Measurements from ENCODE around the gene AP1M2. TPM values are rescaled to one million over a fixed set of nuclear protein-coding genes. Genes with fewer than 3 reads are reported as not detected.

AP1M2 gene
- total RNA-seq, 1 experiment from 2014 or later = 196 TPM

DNA sequence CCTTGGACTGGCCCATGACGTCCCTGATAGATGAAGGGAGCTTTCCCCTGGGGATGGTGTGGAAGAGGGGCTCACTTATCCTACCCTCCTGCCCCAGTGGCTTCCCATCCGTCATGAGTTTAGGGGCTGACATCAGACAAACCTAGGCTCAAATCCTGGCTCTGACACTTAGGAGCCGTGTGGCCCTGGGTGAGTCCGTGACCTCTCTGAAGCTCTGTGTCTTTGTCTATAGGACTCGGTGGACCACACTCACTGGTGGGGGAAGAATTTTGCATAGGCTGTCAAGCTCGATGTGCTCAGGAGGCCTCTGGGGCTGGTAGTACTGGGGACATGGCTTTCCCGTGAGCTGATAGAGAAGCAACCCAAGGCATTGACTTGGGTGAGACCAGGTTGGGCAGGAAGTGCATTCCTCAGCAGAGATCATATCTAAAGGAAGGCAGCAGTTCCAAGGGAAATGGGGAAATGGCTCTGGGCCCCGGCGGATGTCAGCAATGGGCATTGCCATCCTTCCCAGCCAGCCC lies 17.4 kb upstream of the AP1M2 start:
- no TSS peak for BruUV-seq (replicated peaks)
- no peaks in the 10 kb centered on the region for H3K36me3 Mint-ChIP-seq (ENCODE audit: insufficient read depth, unreplicated experiment)

DNA sequence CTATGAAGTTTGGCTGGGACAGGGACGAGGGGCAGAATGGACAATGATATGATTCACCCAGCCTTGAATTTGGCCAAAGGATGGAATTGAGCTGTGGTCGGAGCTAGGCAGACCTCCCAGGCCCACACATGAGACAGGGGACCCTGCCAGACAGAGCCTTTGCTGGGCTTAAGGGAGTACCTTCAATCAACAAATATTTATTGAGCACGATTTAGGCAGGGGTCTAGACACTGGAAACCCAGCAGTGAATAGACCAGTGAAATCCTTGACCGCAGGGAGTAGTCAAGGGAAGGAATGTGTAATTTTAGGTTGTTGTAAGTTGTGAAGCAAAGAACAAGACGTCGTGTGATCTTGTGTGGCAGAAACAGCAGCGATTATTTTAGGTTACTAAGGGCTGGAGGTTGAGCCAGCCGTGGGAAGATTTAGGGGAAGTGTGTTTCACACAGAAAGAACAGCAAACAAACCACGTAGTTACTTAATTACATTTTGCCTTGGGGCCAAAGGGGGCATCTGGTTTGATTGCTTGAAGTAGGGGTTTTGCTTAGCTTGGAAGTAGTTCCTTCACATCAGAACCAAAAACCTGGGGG lies 16.9 kb upstream of the AP1M2 start:
- H3K4me1 Mint-ChIP-seq (ENCODE audit: low read depth, unreplicated experiment) = peaks cover 11% of the 10 kb centered on the region
- Histone ChIP-seq H3K27me3 (replicated peaks; ENCODE audit: control insufficient read depth, insufficient read depth, low read length) (no peaks in the 10 kb centered on the region), H3K36me3 (ENCODE audit: control insufficient read depth, insufficient read depth, low read length) (no peaks in the 10 kb centered on the region), H3K4me3 (ENCODE audit: low read depth, low read length) (no peak overlapping the region), H3K4me1 (no peaks in the 10 kb centered on the region), H3K9me3 (no peaks in the 10 kb centered on the region)
- H3K9me3 Mint-ChIP-seq (ENCODE audit: unreplicated experiment) = no peaks in the 10 kb centered on the region
- POLR2A ChIA-PET = interaction anchor here (0.5 to 1.0 kb wide), 2 partner anchors 12 to 21 kb away, joined by 3 to 9 read pairs; partner anchors contain the start of gene SLC44A2
- no TSS peak for BruUV-seq (replicated peaks)
- CTCF ChIA-PET = no interaction called here
- no peak for DNase-seq
- no peak overlapping the region for H3K27ac Mint-ChIP-seq (ENCODE audit: unreplicated experiment)
- intact Hi-C loops (cut with micrococcal nuclease; ENCODE audit: unreplicated experiment) = no loop called here
- peaks cover 3% of the 10 kb centered on the region for H3K27me3 Mint-ChIP-seq (ENCODE audit: insufficient read depth, unreplicated experiment)
- no peaks in the 10 kb centered on the region for H3K36me3 Mint-ChIP-seq (ENCODE audit: insufficient read depth, unreplicated experiment)
- H3K4me3 Mint-ChIP-seq (ENCODE audit: unreplicated experiment) = no peak overlapping the region
- TF ChIP-seq, protein P1, sequence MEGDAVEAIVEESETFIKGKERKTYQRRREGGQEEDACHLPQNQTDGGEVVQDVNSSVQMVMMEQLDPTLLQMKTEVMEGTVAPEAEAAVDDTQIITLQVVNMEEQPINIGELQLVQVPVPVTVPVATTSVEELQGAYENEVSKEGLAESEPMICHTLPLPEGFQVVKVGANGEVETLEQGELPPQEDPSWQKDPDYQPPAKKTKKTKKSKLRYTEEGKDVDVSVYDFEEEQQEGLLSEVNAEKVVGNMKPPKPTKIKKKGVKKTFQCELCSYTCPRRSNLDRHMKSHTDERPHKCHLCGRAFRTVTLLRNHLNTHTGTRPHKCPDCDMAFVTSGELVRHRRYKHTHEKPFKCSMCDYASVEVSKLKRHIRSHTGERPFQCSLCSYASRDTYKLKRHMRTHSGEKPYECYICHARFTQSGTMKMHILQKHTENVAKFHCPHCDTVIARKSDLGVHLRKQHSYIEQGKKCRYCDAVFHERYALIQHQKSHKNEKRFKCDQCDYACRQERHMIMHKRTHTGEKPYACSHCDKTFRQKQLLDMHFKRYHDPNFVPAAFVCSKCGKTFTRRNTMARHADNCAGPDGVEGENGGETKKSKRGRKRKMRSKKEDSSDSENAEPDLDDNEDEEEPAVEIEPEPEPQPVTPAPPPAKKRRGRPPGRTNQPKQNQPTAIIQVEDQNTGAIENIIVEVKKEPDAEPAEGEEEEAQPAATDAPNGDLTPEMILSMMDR (IDR thresholded peaks at IDR 0.05; ENCODE audit: insufficient read depth in 1 of 2, low read depth in 1 of 2, low read length in 1 of 2, severe bottlenecking in 1 of 2, unreplicated experiment in 1 of 2) = no peak

More for the DNA sequence above, 17.4 kb upstream of the AP1M2 start:
- Mint-ChIP-seq H3K4me3 (ENCODE audit: unreplicated experiment) (no peak overlapping the region), H3K27ac (ENCODE audit: unreplicated experiment) (no peak overlapping the region), H3K27me3 (ENCODE audit: insufficient read depth, unreplicated experiment) (peaks cover 3% of the 10 kb centered on the region), H3K4me1 (ENCODE audit: low read depth, unreplicated experiment) (peaks cover 11% of the 10 kb centered on the region), H3K9me3 (ENCODE audit: unreplicated experiment) (no peaks in the 10 kb centered on the region)
- Histone ChIP-seq H3K9me3 (no peaks in the 10 kb centered on the region), H3K4me1 (no peaks in the 10 kb centered on the region), H3K4me3 (ENCODE audit: low read depth, low read length) (no peak overlapping the region), H3K36me3 (ENCODE audit: control insufficient read depth, insufficient read depth, low read length) (no peaks in the 10 kb centered on the region), H3K27me3 (replicated peaks; ENCODE audit: control insufficient read depth, insufficient read depth, low read length) (no peaks in the 10 kb centered on the region)
- TF ChIP-seq, protein P1 (IDR thresholded peaks at IDR 0.05; ENCODE audit: insufficient read depth in 1 of 2, low read depth in 1 of 2, low read length in 1 of 2, severe bottlenecking in 1 of 2, unreplicated experiment in 1 of 2) = no peak
- POLR2A ChIA-PET = interaction anchor here (0.5 to 1.0 kb wide), 2 partner anchors 12 to 21 kb away, joined by 3 to 9 read pairs; partner anchors contain the start of gene SLC44A2
- DNase-seq = no peak
- CTCF ChIA-PET = no interaction called here
- intact Hi-C loops (cut with micrococcal nuclease; ENCODE audit: unreplicated experiment) = no loop called here

DNA sequence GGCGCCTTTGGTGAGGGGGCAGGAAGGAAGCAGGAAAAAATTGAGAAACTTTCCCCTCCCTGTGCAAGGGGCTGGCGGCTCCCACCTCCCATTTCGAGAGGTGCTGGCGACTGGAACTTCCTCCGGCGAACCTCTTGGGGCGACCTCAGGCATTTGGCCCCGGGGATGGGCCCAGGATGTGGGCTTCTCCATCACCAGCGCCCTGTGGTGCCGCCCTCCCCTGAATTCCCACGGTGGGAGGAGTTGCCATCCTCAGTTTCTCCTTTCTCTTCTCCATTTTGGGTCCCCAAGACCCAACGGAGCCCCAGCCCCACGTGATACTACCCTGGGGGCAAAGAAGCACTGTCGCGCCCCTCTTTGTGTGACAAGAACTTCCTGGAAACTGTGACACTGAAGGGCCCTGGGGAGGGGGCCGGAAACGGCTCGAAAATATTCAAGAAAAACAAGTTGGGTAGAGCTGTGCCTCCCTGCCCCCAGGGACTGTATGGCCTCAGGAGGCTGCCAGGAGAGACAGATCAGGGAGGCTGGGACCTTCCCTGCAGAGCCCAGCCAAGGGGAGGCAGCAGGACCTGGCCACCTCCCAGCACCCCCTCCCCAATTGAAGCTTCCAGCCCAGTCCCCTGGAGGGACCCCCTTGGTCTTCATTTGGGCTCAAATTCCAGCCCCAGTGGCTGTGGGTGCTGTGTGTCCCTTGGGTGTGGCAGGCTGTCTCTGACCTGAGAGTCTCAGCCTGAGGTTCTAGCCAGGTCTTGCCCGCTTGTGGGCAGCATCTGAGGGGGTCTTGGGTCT lies 16.2 kb upstream of the AP1M2 start:
- intact Hi-C loops (cut with micrococcal nuclease; ENCODE audit: unreplicated experiment) = no loop called here
- POLR2A ChIA-PET = no interaction called here
- TF ChIP-seq, protein P1 (IDR thresholded peaks at IDR 0.05; ENCODE audit: insufficient read depth in 1 of 2, low read depth in 1 of 2, low read length in 1 of 2, severe bottlenecking in 1 of 2, unreplicated experiment in 1 of 2) = no peak
- CTCF ChIA-PET = interaction anchor here (1.6 kb wide), 1 partner anchor 41 kb away, joined by 14 read pairs; no protein-coding TSS in a partner anchor
- H3K9me3 Mint-ChIP-seq (ENCODE audit: unreplicated experiment) = no peaks in the 10 kb centered on the region
- no TSS peak for BruUV-seq (replicated peaks)
- no peak overlapping the region for H3K27ac Mint-ChIP-seq (ENCODE audit: unreplicated experiment)
- peaks cover 11% of the 10 kb centered on the region for H3K4me1 Mint-ChIP-seq (ENCODE audit: low read depth, unreplicated experiment)
- no peaks in the 10 kb centered on the region for H3K27me3 ChIP-seq (replicated peaks; ENCODE audit: control insufficient read depth, insufficient read depth, low read length)
- H3K27me3 Mint-ChIP-seq (ENCODE audit: insufficient read depth, unreplicated experiment) = peaks cover 3% of the 10 kb centered on the region
- no peak for DNase-seq
- peak overlapping the region; percentile 72 for H3K4me3 ChIP-seq (ENCODE audit: low read depth, low read length)
- peak overlapping the region; percentile 67 for H3K4me3 Mint-ChIP-seq (ENCODE audit: unreplicated experiment)
- no peaks in the 10 kb centered on the region for H3K4me1 ChIP-seq
- H3K36me3 Mint-ChIP-seq (ENCODE audit: insufficient read depth, unreplicated experiment) = no peaks in the 10 kb centered on the region
- H3K9me3 ChIP-seq = no peaks in the 10 kb centered on the region
- no peaks in the 10 kb centered on the region for H3K36me3 ChIP-seq (ENCODE audit: control insufficient read depth, insufficient read depth, low read length)

Data from Caco-2 (cell line).